Ammon's horn (tissue), 1 donor: ENCODE data around the gene DNAJB14.
"Not testable (repeated sequence)": the region's sequence is repeated elsewhere in the genome, so short reads cannot be mapped to it uniquely, and the experiment has no call there.

ENCODE experiments used
- DNase-seq: peaks from one replicate; pipeline ENCODE4 v3.0.0-alpha.2; 2016; ENCODE audit warnings: low spot score

The DNAJB14 gene

GRCh38 chr4:99946356-99947189 is at the start of gene DNAJB14:
Gene DNAJB14 (minus strand): TSS chr4:99946618. CDS start chr4:99946571, 47 bp downstream.
- DNase-seq = peak; percentile 81

- no peak for DNase-seq
Measured at GRCh38 chr4:99991741-99992140, 45.3 kb upstream of the DNAJB14 start.

- DNase-seq = no peak
Measured at GRCh38 chr4:99987681-99988080, 41.3 kb upstream of the DNAJB14 start.

GRCh38 chr4:99986792-99987191 is 40.4 kb upstream of the DNAJB14 start:
- DNase-seq = no peak

- no peak for DNase-seq
Measured at GRCh38 chr4:99983289-99983943, 37.0 kb upstream of the DNAJB14 start.

- no peak for DNase-seq
Measured at GRCh38 chr4:99979872-99980271, 33.5 kb upstream of the DNAJB14 start.

GRCh38 chr4:99971453-99972111 is 25.2 kb upstream of the DNAJB14 start:
- DNase-seq = no peak

GRCh38 chr4:99968330-99968729 is 21.9 kb upstream of the DNAJB14 start:
- no peak for DNase-seq

GRCh38 chr4:99966692-99967091 is 20.3 kb upstream of the DNAJB14 start:
- DNase-seq = no peak

GRCh38 chr4:99965674-99966350 is 19.4 kb upstream of the DNAJB14 start:
- no peak for DNase-seq

GRCh38 chr4:99965173-99965572 is 18.8 kb upstream of the DNAJB14 start:
- DNase-seq = no peak

- DNase-seq = no peak
Measured at GRCh38 chr4:99961711-99962110, 15.3 kb upstream of the DNAJB14 start.

- no peak for DNase-seq
Measured at GRCh38 chr4:99960648-99961047, 14.2 kb upstream of the DNAJB14 start.

GRCh38 chr4:99958207-99958606 is 11.8 kb upstream of the DNAJB14 start:
- not testable (repeated sequence) for DNase-seq

GRCh38 chr4:99950913-99951254 is 4.5 kb upstream of the DNAJB14 start:
- no peak for DNase-seq

- DNase-seq = peak; percentile 99
Measured at GRCh38 chr4:99949999-99950912, 3.8 kb upstream of the DNAJB14 start, which contains the start of gene H2AZ1. Gene H2AZ1 (minus strand): TSS chr4:99950275. CDS start chr4:99950170, 105 bp downstream.

GRCh38 chr4:99949034-99949998 is 2.9 kb upstream of the DNAJB14 start:
- peak; percentile 95 for DNase-seq

- DNase-seq = no peak
Measured at GRCh38 chr4:99947608-99948007, 1.2 kb upstream of the DNAJB14 start.

- no peak for DNase-seq
Measured at GRCh38 chr4:99947190-99947578, 766 bp upstream of the DNAJB14 start.
